NCI-H2107 treated with DMSO at 0.1 percent for 48 hours (cell line): ENCODE data around the gene VPS13A.
A peak's percentile ranks its signal among the peaks of the same experiment; 100 is the strongest.

Experiments
- DNase-seq: peaks from one replicate; lab custom pipeline; 2025; ENCODE audit not compliant: unreplicated experiment; lab: John Stamatoyannopoulos, UW

The VPS13A gene

GRCh38 chr9:77177143-77177893 is at the start of gene VPS13A:
TSS of gene VPS13A (plus strand) at chr9:77177534. CDS start at chr9:77177705, 171 bp downstream.
- DNase-seq: peak; percentile 85

DNA sequence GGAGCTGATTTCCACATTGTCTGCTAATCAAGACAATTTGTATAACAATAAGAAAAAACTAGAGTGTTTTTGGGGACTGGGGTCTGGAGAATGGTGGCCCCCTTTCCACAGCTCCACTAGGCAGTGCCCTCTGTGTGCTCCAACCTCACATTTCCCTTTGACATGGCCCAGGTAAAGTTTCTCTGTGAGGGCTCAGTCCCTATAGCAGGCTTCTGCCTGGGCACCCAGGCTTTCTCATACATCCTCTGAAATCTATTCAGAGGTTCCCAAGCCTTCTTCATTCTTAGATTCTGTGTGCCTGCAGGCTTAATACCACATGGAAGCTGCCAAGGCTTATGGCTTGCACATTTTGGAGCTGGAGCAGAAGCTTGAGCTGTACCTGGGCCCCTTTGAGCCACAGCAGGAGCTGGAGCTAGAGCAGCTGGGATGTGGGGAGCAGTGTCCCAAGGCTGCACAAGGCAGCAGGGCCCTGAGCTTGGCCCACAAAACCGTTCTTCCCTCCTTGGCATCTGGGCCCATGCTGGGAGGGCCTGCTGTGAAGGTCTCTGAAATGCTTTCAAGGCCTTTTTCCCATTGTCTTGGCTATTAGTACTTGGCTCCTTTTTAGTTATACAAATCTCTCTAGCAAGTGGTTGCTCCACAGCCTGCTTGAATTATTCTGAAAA is 49.1 kb upstream of the VPS13A start:
- DNase-seq: no peak

- no peak for DNase-seq
Observed at GRCh38 chr9:77131399-77131798, 45.9 kb upstream of the VPS13A start.

DNA sequence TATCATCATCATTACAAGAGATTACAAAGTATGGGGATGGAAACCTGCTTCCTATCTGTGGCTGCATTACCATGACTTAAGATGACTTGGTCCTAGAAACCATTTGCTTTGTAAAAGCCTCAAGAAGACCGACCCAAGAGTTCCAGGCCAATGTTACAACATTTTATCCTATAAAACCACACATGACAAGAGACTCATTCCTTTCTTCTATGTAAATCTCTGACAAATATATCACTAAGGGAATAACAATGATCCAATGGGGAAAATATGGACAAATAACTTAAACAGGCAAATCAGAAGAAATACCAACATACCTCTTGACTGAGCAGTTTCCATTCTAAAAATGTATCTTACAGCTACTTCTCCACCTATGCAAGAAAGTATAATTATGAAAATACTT is 44.3 kb upstream of the VPS13A start:
- no peak for DNase-seq

GRCh38 chr9:77142366-77142765 is 35.0 kb upstream of the VPS13A start:
- DNase-seq: no peak

DNA sequence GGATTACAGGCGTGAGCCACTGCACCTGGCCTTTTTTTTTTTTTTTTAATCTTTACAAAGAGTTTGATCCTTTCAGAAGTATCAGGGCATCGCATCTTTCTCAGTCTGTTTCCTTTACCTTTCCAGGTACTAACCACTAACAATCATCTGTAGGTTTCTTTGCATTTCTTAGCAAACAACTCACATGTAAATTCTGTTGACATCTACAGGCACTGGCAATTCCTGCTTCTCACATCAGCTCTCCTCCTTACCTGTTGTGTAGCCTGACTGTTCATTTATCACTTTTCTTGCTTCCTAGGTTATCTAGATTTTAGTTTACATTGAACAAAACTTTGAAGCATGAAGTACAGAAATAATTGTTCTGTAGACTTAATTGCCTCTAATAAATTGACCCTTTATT is 27.5 kb upstream of the VPS13A start:
- no peak for DNase-seq

DNA sequence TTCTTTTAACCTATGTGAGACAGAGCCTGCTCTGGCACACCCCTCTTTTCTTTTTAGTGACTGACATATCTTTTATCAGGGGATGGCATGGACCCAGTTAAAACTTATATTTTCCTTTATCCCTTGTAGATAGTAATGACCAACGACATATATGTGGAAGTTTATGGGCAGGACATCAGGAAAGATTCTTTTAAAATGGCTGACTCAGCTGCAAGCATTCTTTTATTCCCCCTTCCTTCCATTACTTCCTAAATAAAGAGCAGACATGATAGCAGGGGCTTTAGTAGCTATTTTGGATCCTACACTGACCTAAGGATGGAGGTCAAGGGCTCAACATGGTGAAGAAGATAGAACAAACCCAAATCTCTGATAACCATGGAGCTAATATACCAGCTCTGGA is 25.0 kb upstream of the VPS13A start:
- no peak for DNase-seq

- no peak for DNase-seq
Observed at GRCh38 chr9:77156646-77157371, 20.5 kb upstream of the VPS13A start.

DNA sequence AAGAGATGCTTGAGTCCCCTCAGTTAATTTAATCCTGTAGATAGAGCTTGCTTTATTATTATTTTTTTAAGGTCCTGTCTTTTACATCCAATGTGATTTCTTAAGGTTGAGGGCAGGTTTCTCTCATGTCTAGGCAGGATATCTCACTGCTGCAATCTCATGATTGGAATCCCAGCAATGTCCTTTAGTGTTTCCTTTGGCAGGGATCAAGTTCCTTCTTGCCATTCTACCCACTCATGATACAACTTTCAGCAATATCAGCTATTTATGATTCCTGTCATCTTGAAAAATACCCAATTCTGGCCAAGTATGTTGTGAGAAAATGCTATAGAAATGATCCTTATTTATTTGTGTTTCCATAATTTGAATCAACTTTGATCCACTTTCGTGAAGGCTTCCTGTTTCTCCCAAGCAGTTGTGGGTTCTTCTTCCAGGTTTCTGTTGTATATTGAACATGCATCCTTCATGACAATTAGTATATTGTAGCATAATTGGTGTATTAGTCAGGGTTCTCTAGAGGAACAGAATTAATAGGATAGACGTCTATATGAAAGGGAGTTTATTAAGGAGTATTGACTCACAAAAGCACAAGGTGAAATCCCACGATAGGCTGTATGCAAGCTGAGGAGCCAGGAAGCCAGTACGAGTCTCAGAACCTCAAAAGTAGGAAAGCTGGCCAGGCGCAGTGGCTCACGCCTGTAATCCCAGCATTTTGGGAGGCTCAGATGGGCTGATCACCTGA is 18.4 kb upstream of the VPS13A start:
- no peak for DNase-seq

GRCh38 chr9:77161191-77161590 is 16.1 kb upstream of the VPS13A start:
- DNase-seq: no peak

DNA sequence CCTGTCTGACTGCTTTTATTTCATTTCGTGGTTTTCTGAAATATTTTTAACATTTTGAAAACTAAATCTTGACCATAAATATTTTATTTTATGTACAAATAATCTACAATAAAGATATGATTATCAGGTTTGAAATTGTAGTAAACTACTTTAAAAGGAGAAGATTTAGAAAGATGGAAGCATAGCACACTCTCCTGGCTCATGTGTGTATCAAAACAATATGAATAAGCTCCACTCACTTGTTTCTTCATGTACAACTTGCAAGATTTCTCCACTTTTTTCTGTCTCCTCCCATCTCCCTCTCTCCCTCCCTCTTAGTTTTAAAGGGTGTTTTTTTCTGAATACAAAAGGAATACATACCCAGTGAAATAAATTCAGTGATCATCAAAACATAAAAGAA is 15.4 kb upstream of the VPS13A start:
- DNase-seq: no peak

GRCh38 chr9:77162366-77162765 is 15.0 kb upstream of the VPS13A start:
- no peak for DNase-seq

- no peak for DNase-seq
Observed at GRCh38 chr9:77163884-77164283, 13.4 kb upstream of the VPS13A start.

DNA sequence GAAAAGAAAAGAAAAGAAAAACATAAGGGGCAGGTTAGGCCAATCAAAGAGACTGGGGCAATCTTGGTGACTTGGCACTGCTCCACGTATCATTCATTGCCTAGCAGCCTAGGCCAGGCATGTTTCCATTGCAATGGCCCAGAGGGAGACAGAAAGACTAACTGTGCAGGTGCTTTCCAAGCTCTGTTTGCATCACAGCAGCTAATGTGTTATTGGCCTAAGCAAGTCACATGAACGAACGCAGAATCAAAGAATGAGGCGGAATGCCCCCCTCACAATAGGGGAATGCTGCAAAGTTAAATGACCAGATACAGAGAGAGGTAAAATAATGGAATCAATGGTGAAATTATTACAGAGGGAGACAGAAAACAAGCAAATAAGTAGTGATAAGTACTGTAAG is 11.1 kb upstream of the VPS13A start:
- DNase-seq: no peak

DNA sequence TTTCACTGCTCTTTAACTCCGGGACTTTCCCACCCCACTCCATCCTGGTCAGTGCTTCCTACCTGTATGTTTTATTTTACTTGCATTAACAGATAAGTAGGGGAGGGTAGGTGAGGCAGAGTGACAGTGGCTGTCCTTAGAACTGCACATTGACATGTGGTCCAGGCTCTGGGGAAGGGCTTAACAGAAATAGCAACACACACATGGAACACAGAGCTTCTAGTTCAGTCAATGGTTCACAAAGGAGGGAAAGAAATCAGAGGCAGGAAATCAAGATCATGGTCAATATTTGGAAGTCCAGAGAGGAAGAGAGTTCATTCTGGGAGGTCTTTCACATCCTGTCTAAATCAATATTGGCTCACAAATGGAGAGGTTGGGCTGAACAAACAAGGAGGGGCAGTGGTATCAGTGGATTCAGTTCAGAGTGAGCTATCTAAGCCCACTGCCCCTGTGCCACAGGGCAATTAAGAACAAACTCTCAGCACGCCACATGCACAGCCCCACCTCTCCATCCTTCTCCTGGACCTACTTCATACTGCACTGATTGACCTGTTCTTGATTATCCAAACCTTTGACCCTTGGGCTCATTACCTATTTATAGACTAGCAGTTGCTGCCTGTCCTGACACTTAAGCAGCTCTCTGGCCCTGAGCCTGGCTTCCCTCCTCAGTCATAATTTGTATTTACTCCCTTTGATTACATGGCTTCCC is 6.2 kb upstream of the VPS13A start:
- no peak for DNase-seq

DNA sequence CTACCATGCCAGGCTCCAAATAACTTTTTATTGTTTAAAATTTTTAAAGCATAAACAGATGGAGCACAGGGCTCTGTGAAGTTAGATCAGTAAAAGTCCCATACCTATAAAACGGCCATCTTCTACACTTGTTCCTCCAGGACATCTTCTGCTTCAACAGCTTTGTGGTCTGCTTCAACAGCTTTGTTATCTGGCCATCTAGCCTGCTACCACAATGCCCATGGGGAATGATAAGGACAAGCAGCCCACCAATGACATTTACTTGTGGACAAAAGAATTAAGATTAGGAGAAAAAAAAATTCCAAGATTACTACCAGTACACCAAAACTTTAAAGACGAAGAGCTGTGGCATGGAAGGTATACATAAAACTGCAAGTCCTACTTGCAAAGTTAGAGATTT is 2.2 kb upstream of the VPS13A start:
- no peak for DNase-seq

- no peak for DNase-seq
Observed at GRCh38 chr9:77176106-77176505, 1.2 kb upstream of the VPS13A start.

GRCh38 chr9:77176686-77177142 is 620 bp upstream of the VPS13A start:
- DNase-seq: peak; percentile 41

DNA sequence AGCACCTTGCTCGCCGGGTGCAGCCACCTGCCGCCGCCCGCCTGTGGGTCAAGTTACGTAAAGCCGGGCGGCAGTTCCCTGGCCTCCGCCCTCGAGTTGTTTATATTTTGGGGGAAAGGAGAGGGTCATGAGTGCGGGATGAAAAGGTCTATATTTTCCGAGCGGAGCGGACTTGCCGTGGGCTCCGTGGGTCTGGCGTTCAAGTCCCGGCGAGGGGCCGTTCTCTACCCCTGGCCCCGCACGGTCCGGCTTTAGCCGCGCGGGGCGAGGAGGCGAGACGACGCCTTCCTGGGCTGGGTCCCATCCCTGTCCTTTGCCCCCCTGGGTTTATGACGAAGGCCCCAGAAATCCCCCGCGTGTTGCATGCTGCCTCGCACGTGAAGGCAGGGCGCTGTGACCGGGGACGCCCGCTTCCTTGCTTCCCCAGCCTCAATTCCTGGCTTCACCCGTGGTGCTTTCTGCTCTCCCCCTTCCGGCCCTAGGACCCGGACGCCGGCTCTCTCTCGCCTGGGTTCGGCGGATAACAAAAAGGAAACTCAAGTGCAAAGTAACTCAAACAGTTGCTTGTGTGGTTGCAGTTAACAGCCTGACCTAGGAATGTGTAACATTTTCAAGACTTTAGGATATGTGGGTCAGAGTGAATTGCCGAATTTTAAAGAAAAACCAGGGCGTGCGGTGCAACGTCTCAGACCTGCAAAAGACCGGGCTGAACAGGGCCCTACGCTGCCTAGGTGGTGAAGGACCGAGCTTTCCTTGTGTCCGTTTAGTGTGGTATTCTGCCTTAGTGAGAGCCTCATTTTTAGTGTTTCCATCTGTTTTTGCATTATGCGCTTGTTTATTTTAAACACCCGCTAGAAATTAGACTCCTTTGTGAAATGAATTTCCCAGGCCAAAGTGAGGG is 810 bp downstream of the VPS13A start:
- no peak for DNase-seq

DNA sequence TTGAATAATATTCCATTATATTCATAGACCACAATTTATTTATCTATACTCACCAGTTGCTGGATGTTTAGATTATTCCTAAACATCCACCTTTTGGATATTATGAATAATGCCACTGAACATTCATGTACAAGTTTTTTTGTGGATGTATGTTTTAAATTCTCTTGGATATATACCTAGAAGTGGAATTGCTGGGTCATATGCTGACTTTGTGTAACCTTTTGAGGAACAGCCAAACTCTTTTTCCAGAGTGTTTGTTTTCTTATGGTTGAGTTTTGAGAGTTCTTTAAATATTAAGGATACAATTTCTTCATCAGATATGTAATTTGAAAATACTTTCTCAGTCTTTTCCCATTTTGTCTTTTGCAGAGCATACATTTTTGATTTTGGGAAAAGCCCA is 2.7 kb downstream of the VPS13A start:
- DNase-seq: no peak
